Measurements from ENCODE around the gene C10orf143.
"Not testable (repeated sequence)": the region's sequence is repeated elsewhere in the genome, so short reads cannot be mapped to it uniquely, and the experiment has no call there.

C10orf143 gene

GRCh38 chr10:130028465-130028819 lies 82.2 kb downstream of the C10orf143 start:
- no peak for DNase-seq

DNA sequence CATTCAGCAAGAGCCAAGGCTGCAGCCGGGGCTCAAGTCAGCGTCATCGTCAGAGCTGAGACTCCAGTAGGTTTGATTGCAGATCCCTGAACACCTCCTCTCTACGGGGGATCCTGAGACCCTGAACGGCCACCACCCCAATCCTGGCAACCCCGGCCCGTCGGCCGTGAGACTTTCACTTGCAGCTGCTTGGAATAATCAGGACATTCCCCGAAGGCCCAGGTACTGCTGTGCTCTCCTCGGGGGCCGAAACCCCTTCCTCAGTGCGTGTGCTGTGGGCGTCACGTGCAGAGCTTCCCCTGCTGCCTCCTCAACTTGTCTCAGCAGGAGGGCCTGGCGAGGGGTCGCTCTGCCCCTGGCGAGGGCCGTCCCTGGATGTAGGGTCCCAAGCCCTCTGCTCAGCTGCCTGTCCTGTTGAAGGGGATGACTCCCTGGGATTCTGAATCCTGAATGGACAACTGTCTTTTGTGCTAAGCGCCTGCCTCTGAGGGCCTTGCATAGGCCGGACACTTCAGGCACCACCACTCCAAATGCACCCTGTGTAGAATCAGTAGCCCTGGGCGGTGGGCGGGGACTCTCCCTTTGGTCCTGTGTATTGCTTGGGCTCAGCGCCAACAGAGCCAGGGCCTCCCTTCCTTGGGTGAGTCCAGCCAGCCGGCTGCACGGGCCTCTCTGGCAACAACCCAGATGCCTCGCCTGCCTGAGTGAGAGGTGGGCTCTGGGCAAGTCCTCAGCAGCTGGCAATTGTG lies 82.7 kb downstream of the C10orf143 start:
- no peak for DNase-seq

DNA sequence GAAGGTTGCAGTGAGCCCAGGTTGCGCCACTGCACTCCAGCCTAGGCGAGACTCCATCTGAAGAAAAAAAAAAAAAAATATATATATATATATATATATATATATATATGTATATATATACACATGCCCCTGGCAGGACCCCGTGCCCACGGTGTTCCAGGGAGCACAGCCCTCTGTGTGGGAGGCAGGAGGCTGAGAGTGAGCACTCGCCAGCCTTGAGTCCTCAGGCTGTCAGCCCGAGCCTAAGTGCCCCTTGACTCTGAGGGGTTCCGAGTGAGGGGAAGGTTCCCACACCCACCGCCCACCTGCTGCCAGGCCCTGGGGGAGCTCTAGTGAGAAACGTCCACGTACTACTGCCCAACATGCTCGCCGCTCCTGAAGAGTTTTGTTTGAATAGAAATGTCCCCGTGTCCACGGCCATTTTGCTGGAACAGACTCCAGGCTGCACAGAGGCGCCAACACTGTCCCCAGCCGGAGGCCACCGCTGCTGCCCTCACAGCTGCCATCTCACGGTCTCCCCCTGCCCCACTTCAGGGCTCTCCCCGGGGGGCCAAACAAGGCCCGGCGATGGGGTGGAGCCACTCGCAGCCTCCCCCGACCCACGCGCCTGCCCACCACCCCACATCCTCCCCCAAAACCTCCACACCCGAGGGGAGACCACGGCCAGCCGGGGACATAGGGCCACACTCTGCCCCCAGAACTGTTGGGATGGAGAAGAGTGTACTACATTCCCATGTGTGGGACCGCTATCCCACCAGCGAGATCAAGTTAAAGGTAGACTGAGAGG lies 83.8 kb downstream of the C10orf143 start:
- no peak for DNase-seq

DNA sequence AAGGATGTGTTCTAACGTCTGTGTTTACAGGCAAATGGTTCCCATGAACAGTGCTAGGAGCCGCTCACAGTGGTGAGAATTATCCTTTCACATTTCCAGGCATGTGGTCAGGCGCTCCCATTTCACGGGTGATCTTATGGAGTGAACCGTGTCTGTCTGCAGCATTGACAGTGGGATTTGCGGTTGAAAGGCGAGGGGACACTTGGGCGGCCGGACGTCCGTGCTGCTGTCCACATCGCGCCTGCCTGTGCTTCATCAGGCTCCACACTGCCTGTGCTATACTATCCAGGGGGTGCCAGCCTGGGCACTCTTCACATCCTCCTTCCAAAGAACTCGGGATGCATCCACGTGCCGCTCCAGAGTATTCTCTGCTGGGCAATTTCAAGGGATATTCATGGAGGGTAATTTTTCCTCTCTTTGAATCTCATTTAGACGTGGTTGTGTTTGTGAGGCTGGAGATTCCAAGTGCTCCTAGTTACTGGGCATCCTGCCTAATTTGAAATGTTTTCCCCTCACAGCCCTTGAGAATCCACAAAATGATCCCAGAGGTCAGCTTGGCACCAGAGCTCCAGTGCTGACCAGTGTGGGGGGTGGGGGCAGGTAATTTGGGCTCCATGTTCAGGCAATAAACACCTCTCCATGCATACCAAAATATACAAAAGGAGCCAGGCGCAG lies 84.7 kb downstream of the C10orf143 start:
- no peak for DNase-seq

GRCh38 chr10:130025326-130025725 lies 85.3 kb downstream of the C10orf143 start:
- DNase-seq: no peak

DNA sequence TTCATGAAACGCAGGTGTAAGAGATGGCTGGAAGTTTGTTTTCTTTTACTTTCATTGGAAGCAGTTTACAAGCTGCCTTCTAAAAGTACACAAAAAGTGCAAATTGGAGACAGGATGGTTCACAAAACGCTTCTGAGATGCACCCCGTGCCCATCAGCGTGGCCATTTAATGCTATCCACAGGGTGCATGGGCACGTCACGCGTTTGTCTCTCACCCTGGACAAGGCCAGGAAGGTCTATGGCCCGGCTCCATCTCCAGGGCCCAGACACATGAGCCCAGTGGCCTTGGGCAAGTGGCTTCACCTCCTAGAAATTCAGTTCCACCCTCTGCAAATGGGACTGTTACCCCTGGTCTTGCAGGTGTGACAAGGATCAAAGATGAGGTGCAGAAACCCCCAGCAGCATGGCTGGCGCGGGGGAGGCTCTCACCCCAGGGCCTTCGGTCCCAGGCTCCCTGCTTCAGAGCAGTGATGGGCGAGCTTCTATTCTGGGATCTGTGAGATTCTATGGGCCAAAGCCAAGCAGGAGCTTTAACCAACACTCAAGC lies 85.8 kb downstream of the C10orf143 start:
- DNase-seq: no peak

DNA sequence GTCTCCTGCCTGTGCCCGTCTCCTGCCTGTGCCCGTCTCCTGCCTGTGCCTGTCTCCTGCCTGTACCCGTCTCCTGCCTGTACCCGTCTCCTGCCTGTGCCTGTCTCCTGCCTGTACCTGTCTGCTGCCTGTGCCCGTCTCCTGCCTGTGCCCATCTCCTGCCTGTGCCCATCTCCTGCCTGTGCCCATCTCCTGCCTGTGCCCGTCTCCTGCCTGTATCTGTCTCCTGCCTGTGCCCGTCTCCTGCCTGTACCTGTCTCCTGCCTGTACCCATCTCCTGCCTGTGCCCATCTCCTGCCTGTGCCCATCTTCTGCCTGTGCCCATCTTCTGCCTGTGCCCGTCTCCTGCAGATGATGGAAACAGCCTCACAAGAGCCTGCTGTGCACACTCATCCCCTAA lies 86.3 kb downstream of the C10orf143 start:
- DNase-seq: not testable (repeated sequence)

- no peak for DNase-seq
Observed at GRCh38 chr10:130023454-130024230, 87.0 kb downstream of the C10orf143 start.

DNA sequence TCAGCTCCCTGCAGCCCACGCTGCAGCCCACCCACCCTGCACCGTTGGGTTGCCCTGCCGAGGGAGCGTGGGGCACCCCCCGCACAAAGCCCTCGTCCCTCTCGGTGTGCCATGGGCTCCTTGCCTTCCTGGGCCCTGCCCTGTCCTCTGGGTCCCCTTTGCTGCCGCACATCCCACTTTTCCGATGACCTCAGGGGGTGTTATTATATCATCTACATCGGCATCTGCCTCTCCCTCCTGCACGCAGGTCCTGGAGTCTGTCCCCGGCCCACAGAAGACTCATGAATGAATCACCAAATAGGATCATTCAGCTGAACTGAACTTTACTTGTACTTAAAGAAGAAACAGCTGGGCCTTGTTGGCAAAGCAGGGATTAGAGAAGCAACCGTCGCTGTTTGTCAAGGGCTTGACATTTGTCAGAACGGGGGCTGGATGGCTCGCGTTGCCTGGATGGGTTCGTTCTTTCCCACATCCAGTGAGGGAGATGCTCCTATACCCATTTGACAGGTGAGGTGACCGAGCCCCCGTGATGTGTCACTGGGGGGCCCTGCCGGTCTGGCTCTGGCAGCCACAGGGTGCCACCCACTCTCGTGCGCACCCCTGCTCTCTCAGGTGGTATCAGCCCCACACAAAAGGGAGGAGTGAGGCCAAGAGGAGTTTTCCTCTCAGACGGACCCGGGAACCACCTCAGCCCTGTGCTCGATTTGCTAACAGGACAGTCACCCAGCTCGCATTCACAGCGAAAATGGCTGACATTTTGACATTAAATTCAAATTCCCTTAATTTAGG lies 87.9 kb downstream of the C10orf143 start:
- no peak for DNase-seq

DNA sequence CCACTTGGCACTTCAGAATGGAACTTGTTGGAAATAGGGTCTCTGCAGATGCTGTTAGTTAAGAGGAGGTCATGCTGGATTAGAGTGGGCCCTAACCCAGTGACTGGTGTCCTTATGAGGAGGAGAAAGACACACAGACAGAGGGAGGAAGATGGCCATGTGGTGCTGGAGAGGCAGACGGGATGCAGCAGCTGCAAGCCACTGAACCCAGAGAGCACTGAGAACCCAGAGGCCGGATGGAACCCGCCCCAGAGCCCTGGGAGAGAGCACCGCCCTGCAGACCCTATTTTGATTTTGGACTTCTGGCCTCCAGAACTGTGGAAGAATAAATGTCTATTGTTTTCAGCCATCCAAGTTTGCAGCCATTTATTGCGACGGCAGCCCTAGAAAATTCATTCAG lies 88.5 kb downstream of the C10orf143 start:
- no peak for DNase-seq

GRCh38 chr10:130021383-130021950 lies 89.2 kb downstream of the C10orf143 start:
- DNase-seq: no peak

GRCh38 chr10:130020651-130021382 lies 89.8 kb downstream of the C10orf143 start:
- no peak for DNase-seq

- no peak for DNase-seq
Observed at GRCh38 chr10:130018730-130019185, 91.9 kb downstream of the C10orf143 start.

- no peak for DNase-seq
Observed at GRCh38 chr10:130018265-130018664, 92.4 kb downstream of the C10orf143 start.

DNA sequence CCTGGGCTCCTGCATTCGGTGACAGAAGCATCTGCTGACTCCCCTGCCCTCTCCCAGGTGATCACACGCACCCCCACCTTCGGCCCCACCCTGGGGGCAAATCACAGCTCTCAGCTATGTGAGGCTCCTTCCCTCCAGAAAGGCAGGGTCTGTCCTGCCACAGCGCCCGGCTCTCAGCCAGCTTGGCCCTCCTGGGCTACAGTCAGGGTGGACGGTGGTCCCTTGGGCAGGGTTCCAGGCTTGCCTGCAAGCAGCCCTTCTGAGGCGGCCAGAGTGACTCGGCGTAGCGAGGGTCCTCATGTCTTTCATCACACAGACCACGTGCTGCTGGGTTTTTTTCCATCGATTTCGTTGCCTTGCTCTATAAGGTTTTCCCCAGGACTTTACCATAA lies 93.0 kb downstream of the C10orf143 start:
- DNase-seq: no peak

- DNase-seq: no peak
Observed at GRCh38 chr10:130016993-130017630, 93.5 kb downstream of the C10orf143 start.

- no peak for DNase-seq
Observed at GRCh38 chr10:130016095-130016494, 94.5 kb downstream of the C10orf143 start.

GRCh38 chr10:130015075-130015695 lies 95.4 kb downstream of the C10orf143 start:
- no peak for DNase-seq

DNA sequence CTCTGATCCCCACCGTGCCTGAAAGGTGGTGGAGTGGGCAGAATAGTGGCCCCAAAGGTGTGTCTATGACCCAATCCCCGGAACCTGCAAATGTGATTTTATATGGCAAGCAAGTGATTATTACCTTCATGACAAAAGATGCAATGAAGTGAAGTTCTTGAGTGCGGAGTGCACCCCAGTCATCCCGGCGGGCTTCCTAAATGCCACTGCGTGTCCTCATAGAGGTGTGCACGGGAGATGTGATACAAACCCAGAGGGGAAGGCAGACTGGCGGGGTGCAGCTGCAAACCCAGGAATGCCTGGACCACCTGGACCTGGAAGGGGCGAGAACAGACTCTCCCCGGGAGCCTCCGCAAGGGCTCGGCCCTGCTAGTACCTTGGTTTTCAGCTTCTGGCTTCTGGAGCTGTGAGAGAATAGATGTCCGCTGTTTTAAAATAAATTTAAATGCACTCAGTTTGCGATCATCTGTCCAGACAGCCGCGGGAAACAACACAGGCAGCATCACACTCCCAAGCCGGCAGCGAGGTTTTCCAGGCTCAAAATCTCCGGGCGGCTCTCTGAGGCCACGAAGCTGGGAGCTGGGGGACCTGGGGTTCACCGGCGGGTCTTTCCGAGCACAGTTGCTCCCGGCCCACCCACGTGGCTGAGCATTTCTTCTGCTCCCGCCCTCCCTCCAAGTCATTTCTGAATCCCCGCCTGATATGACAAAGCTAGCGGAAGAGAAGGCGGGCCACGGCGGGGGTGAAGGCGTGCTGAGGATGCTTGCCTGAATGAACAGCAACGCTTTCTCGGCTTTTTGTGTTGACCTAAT lies 96.2 kb downstream of the C10orf143 start:
- no peak for DNase-seq

Data from central memory CD4-positive, alpha-beta T cell (primary cell).